ENCODE data around the gene SUSD2.
"Not testable (repeated sequence)": the region's sequence is repeated elsewhere in the genome, so short reads cannot be mapped to it uniquely, and the experiment has no call there.

The SUSD2 gene

GRCh38 chr22:24181088-24181995 lies at the start of gene SUSD2:
SUSD2 (plus strand) TSS chr22:24181487; CDS start chr22:24181520, 33 bp downstream.
- in situ Hi-C loops (cut with HindIII; ENCODE audit: low pct_unique_long_range_greater_than_20kb, low sequenced_read_pairs), result no loop called here
- no peak for TF ChIP-seq JUND (IDR thresholded peaks at IDR 0.05; ENCODE audit: low read depth)
- no peak for DNase-seq (ENCODE audit: low read depth in 1 of 2, low spot score in 1 of 2)

GRCh38 chr22:24133187-24133965 lies 47.9 kb upstream of the SUSD2 start:
- no peak for TF ChIP-seq JUND (IDR thresholded peaks at IDR 0.05; ENCODE audit: low read depth)
- in situ Hi-C loops (cut with HindIII; ENCODE audit: low pct_unique_long_range_greater_than_20kb, low sequenced_read_pairs), result no loop called here
- no peak for DNase-seq (ENCODE audit: low read depth in 1 of 2, low spot score in 1 of 2)

GRCh38 chr22:24134090-24134846 lies 47.0 kb upstream of the SUSD2 start:
- DNase-seq (ENCODE audit: low read depth in 1 of 2, low spot score in 1 of 2), result no peak
- in situ Hi-C loops (cut with HindIII; ENCODE audit: low pct_unique_long_range_greater_than_20kb, low sequenced_read_pairs), result no loop called here
- no peak for TF ChIP-seq JUND (IDR thresholded peaks at IDR 0.05; ENCODE audit: low read depth)

GRCh38 chr22:24136533-24136932 lies 44.8 kb upstream of the SUSD2 start:
- DNase-seq (ENCODE audit: low read depth in 1 of 2, low spot score in 1 of 2); in situ Hi-C loops (cut with HindIII; ENCODE audit: low pct_unique_long_range_greater_than_20kb, low sequenced_read_pairs): not testable (repeated sequence)

GRCh38 chr22:24137595-24137994 lies 43.7 kb upstream of the SUSD2 start:
- DNase-seq (ENCODE audit: low read depth in 1 of 2, low spot score in 1 of 2), result peak in 1 of 2 experiments; percentile 20
- no peak for TF ChIP-seq JUND (IDR thresholded peaks at IDR 0.05; ENCODE audit: low read depth)
- in situ Hi-C loops (cut with HindIII; ENCODE audit: low pct_unique_long_range_greater_than_20kb, low sequenced_read_pairs), result no loop called here

- in situ Hi-C loops (cut with HindIII; ENCODE audit: low pct_unique_long_range_greater_than_20kb, low sequenced_read_pairs), result no loop called here
- peak in 1 of 2 experiments; percentile 44 for DNase-seq (ENCODE audit: low read depth in 1 of 2, low spot score in 1 of 2)
- no peak for TF ChIP-seq JUND (IDR thresholded peaks at IDR 0.05; ENCODE audit: low read depth)
Observed at GRCh38 chr22:24138649-24139420, 42.5 kb upstream of the SUSD2 start.

GRCh38 chr22:24140357-24140756 lies 40.9 kb upstream of the SUSD2 start:
- in situ Hi-C loops (cut with HindIII; ENCODE audit: low pct_unique_long_range_greater_than_20kb, low sequenced_read_pairs), result no loop called here
- no peak for TF ChIP-seq JUND (IDR thresholded peaks at IDR 0.05; ENCODE audit: low read depth)
- no peak for DNase-seq (ENCODE audit: low read depth in 1 of 2, low spot score in 1 of 2)

GRCh38 chr22:24141586-24141985 lies 39.7 kb upstream of the SUSD2 start:
- TF ChIP-seq JUND (IDR thresholded peaks at IDR 0.05; ENCODE audit: low read depth), result no peak
- in situ Hi-C loops (cut with HindIII; ENCODE audit: low pct_unique_long_range_greater_than_20kb, low sequenced_read_pairs), result no loop called here
- DNase-seq (ENCODE audit: low read depth in 1 of 2, low spot score in 1 of 2), result no peak

GRCh38 chr22:24142241-24142640 lies 39.0 kb upstream of the SUSD2 start:
- DNase-seq (ENCODE audit: low read depth in 1 of 2, low spot score in 1 of 2), result no peak
- in situ Hi-C loops (cut with HindIII; ENCODE audit: low pct_unique_long_range_greater_than_20kb, low sequenced_read_pairs), result no loop called here
- TF ChIP-seq JUND (IDR thresholded peaks at IDR 0.05; ENCODE audit: low read depth), result no peak

GRCh38 chr22:24142831-24143230 lies 38.5 kb upstream of the SUSD2 start:
- in situ Hi-C loops (cut with HindIII; ENCODE audit: low pct_unique_long_range_greater_than_20kb, low sequenced_read_pairs), result no loop called here
- no peak for TF ChIP-seq JUND (IDR thresholded peaks at IDR 0.05; ENCODE audit: low read depth)
- DNase-seq (ENCODE audit: low read depth in 1 of 2, low spot score in 1 of 2), result no peak

GRCh38 chr22:24144056-24144777 lies 37.1 kb upstream of the SUSD2 start:
- TF ChIP-seq JUND (IDR thresholded peaks at IDR 0.05; ENCODE audit: low read depth), result no peak
- in situ Hi-C loops (cut with HindIII; ENCODE audit: low pct_unique_long_range_greater_than_20kb, low sequenced_read_pairs), result no loop called here
- DNase-seq (ENCODE audit: low read depth in 1 of 2, low spot score in 1 of 2), result no peak
